ENCODE measurements around the gene PRLH.
"Not testable (repeated sequence)": the region's sequence is repeated elsewhere in the genome, so short reads cannot be mapped to it uniquely, and the experiment has no call there.

Gene PRLH

GRCh38 chr2:237600205-237600846 lies 34.0 kb downstream of the PRLH start:
- H3K36me3 ChIP-seq (replicated peaks), result no peaks in the 10 kb centered on the region
- H3K9me3 ChIP-seq, result no peaks in the 10 kb centered on the region
- no peaks in the 10 kb centered on the region for H3K27me3 ChIP-seq (ENCODE audit: low read depth)
- H3K4me1 ChIP-seq, result no peaks in the 10 kb centered on the region
- in situ Hi-C loops (cut with MboI; ENCODE audit: low sequenced_read_pairs), result no loop called here
- DNase-seq (ENCODE audit: low spot score in 2 of 2), result no peak
- no peak overlapping the region for H3K4me3 ChIP-seq

- H3K36me3 ChIP-seq (replicated peaks), result no peaks in the 10 kb centered on the region
- no peaks in the 10 kb centered on the region for H3K4me1 ChIP-seq
- no peak overlapping the region for H3K4me3 ChIP-seq
- no peaks in the 10 kb centered on the region for H3K9me3 ChIP-seq
- in situ Hi-C loops (cut with MboI; ENCODE audit: low sequenced_read_pairs), result no loop called here
- H3K27me3 ChIP-seq (ENCODE audit: low read depth), result no peaks in the 10 kb centered on the region
- DNase-seq (ENCODE audit: low spot score in 2 of 2), result no peak
Observed at GRCh38 chr2:237601453-237602116, 35.2 kb downstream of the PRLH start.

GRCh38 chr2:237602409-237602808 lies 36.0 kb downstream of the PRLH start:
- Histone ChIP-seq H3K9me3 (no peaks in the 10 kb centered on the region), H3K27me3 (ENCODE audit: low read depth) (no peaks in the 10 kb centered on the region), H3K36me3 (replicated peaks) (no peaks in the 10 kb centered on the region), H3K4me3 (no peak overlapping the region), H3K4me1 (no peaks in the 10 kb centered on the region)
- in situ Hi-C loops (cut with MboI; ENCODE audit: low sequenced_read_pairs), result no loop called here
- DNase-seq (ENCODE audit: low spot score in 2 of 2), result no peak

- Histone ChIP-seq H3K9me3 (no peaks in the 10 kb centered on the region), H3K4me3 (no peak overlapping the region), H3K4me1 (no peaks in the 10 kb centered on the region), H3K36me3 (replicated peaks) (no peaks in the 10 kb centered on the region), H3K27me3 (ENCODE audit: low read depth) (no peaks in the 10 kb centered on the region)
- in situ Hi-C loops (cut with MboI; ENCODE audit: low sequenced_read_pairs), result no loop called here
- DNase-seq (ENCODE audit: low spot score in 2 of 2), result no peak
Observed at GRCh38 chr2:237603049-237603717, 36.8 kb downstream of the PRLH start.

- no peak for DNase-seq (ENCODE audit: low spot score in 2 of 2)
- no peaks in the 10 kb centered on the region for H3K4me1 ChIP-seq
- in situ Hi-C loops (cut with MboI; ENCODE audit: low sequenced_read_pairs), result no loop called here
- H3K4me3 ChIP-seq, result no peak overlapping the region
- H3K9me3 ChIP-seq, result no peaks in the 10 kb centered on the region
- H3K36me3 ChIP-seq (replicated peaks), result no peaks in the 10 kb centered on the region
- H3K27me3 ChIP-seq (ENCODE audit: low read depth), result no peaks in the 10 kb centered on the region
Observed at GRCh38 chr2:237603718-237604362, 37.5 kb downstream of the PRLH start.

GRCh38 chr2:237604391-237604790 lies 38.0 kb downstream of the PRLH start:
- no peaks in the 10 kb centered on the region for H3K36me3 ChIP-seq (replicated peaks)
- in situ Hi-C loops (cut with MboI; ENCODE audit: low sequenced_read_pairs), result no loop called here
- no peaks in the 10 kb centered on the region for H3K27me3 ChIP-seq (ENCODE audit: low read depth)
- H3K9me3 ChIP-seq, result no peaks in the 10 kb centered on the region
- no peak overlapping the region for H3K4me3 ChIP-seq
- no peaks in the 10 kb centered on the region for H3K4me1 ChIP-seq
- no peak for DNase-seq (ENCODE audit: low spot score in 2 of 2)

- DNase-seq (ENCODE audit: low spot score in 2 of 2), result no peak
- in situ Hi-C loops (cut with MboI; ENCODE audit: low sequenced_read_pairs), result no loop called here
- Histone ChIP-seq H3K4me3 (no peak overlapping the region), H3K4me1 (no peaks in the 10 kb centered on the region), H3K27me3 (ENCODE audit: low read depth) (no peaks in the 10 kb centered on the region), H3K36me3 (replicated peaks) (no peaks in the 10 kb centered on the region), H3K9me3 (no peaks in the 10 kb centered on the region)
Observed at GRCh38 chr2:237604960-237605359, 38.6 kb downstream of the PRLH start.

- H3K36me3 ChIP-seq (replicated peaks); H3K4me1 ChIP-seq; in situ Hi-C loops (cut with MboI; ENCODE audit: low sequenced_read_pairs); H3K4me3 ChIP-seq; H3K27me3 ChIP-seq (ENCODE audit: low read depth); H3K9me3 ChIP-seq; DNase-seq (ENCODE audit: low spot score in 2 of 2): not testable (repeated sequence)
Observed at GRCh38 chr2:237606522-237606921, 40.1 kb downstream of the PRLH start.

GRCh38 chr2:237612527-237613357 lies 46.4 kb downstream of the PRLH start:
- H3K4me1 ChIP-seq, result no peaks in the 10 kb centered on the region
- in situ Hi-C loops (cut with MboI; ENCODE audit: low sequenced_read_pairs), result no loop called here
- peaks cover 8% of the 10 kb centered on the region; the same call in 1 of the 2 replicates for H3K27me3 ChIP-seq (ENCODE audit: low read depth)
- H3K36me3 ChIP-seq (replicated peaks), result no peaks in the 10 kb centered on the region
- DNase-seq (ENCODE audit: low spot score in 2 of 2), result no peak
- H3K9me3 ChIP-seq, result no peaks in the 10 kb centered on the region
- no peak overlapping the region for H3K4me3 ChIP-seq

- no peaks in the 10 kb centered on the region for H3K4me1 ChIP-seq
- in situ Hi-C loops (cut with MboI; ENCODE audit: low sequenced_read_pairs), result no loop called here
- H3K4me3 ChIP-seq, result no peak overlapping the region
- H3K36me3 ChIP-seq (replicated peaks), result no peaks in the 10 kb centered on the region
- no peak for DNase-seq (ENCODE audit: low spot score in 2 of 2)
- H3K27me3 ChIP-seq (ENCODE audit: low read depth), result peaks cover 8% of the 10 kb centered on the region; the same call in 1 of the 2 replicates
- no peaks in the 10 kb centered on the region for H3K9me3 ChIP-seq
Observed at GRCh38 chr2:237613679-237614078, 47.3 kb downstream of the PRLH start.

- H3K4me1 ChIP-seq, result no peaks in the 10 kb centered on the region
- in situ Hi-C loops (cut with MboI; ENCODE audit: low sequenced_read_pairs), result no loop called here
- DNase-seq (ENCODE audit: low spot score in 2 of 2), result peak in 1 of 2 experiments; percentile 40
- no peak overlapping the region for H3K4me3 ChIP-seq
- H3K27me3 ChIP-seq (ENCODE audit: low read depth), result peaks cover 9% of the 10 kb centered on the region; the same call in 1 of the 2 replicates
- H3K36me3 ChIP-seq (replicated peaks), result no peaks in the 10 kb centered on the region
- no peaks in the 10 kb centered on the region for H3K9me3 ChIP-seq
Observed at GRCh38 chr2:237614151-237614720, 47.9 kb downstream of the PRLH start.

GRCh38 chr2:237615631-237616249 lies 49.4 kb downstream of the PRLH start:
- Histone ChIP-seq H3K36me3 (replicated peaks) (no peaks in the 10 kb centered on the region), H3K4me1 (no peaks in the 10 kb centered on the region), H3K9me3 (no peaks in the 10 kb centered on the region), H3K27me3 (ENCODE audit: low read depth) (peaks cover 11% of the 10 kb centered on the region; the same call in 1 of the 2 replicates), H3K4me3 (no peak overlapping the region)
- DNase-seq (ENCODE audit: low spot score in 2 of 2), result no peak
- in situ Hi-C loops (cut with MboI; ENCODE audit: low sequenced_read_pairs), result no loop called here

- H3K4me3 ChIP-seq, result no peak overlapping the region
- in situ Hi-C loops (cut with MboI; ENCODE audit: low sequenced_read_pairs), result no loop called here
- DNase-seq (ENCODE audit: low spot score in 2 of 2), result no peak
- peaks cover 11% of the 10 kb centered on the region; the same call in 1 of the 2 replicates for H3K27me3 ChIP-seq (ENCODE audit: low read depth)
- H3K36me3 ChIP-seq (replicated peaks), result no peaks in the 10 kb centered on the region
- H3K4me1 ChIP-seq, result no peaks in the 10 kb centered on the region
- H3K9me3 ChIP-seq, result no peaks in the 10 kb centered on the region
Observed at GRCh38 chr2:237616373-237616733, 50.0 kb downstream of the PRLH start.

Data from HAP-1 (cell line).